ENCODE results near the gene STX11.
A peak's percentile ranks its signal among the peaks of the same experiment; 100 is the strongest.
"Not testable (repeated sequence)": the region's sequence is repeated elsewhere in the genome, so short reads cannot be mapped to it uniquely, and the experiment has no call there.

Gene STX11

GRCh38 chr6:144149894-144150709, at the start of gene STX11:
TSS of gene STX11 (plus strand) at chr6:144150517. CDS start at chr6:144186628, 36,111 bp downstream.
- peak; percentile 10 for DNase-seq (ENCODE audit: low read depth)

- DNase-seq (ENCODE audit: low read depth), result no peak
Measured at GRCh38 chr6:144103026-144103563, 47.2 kb upstream of the STX11 start.

GRCh38 chr6:144104488-144104887, 45.8 kb upstream of the STX11 start:
- no peak for DNase-seq (ENCODE audit: low read depth)

- peak; percentile 76 for DNase-seq (ENCODE audit: low read depth)
Measured at GRCh38 chr6:144104898-144105487, 45.3 kb upstream of the STX11 start.

- no peak for DNase-seq (ENCODE audit: low read depth)
Measured at GRCh38 chr6:144106206-144106605, 44.1 kb upstream of the STX11 start.

- DNase-seq (ENCODE audit: low read depth), result no peak
Measured at GRCh38 chr6:144110210-144110609, 40.1 kb upstream of the STX11 start.

- DNase-seq (ENCODE audit: low read depth), result no peak
Measured at GRCh38 chr6:144113366-144113765, 37.0 kb upstream of the STX11 start.

- DNase-seq (ENCODE audit: low read depth), result no peak
Measured at GRCh38 chr6:144115219-144115618, 35.1 kb upstream of the STX11 start.

GRCh38 chr6:144119376-144119775, 30.9 kb upstream of the STX11 start:
- DNase-seq (ENCODE audit: low read depth), result no peak

- no peak for DNase-seq (ENCODE audit: low read depth)
Measured at GRCh38 chr6:144122861-144123260, 27.5 kb upstream of the STX11 start.

- no peak for DNase-seq (ENCODE audit: low read depth)
Measured at GRCh38 chr6:144123421-144123820, 26.9 kb upstream of the STX11 start.

GRCh38 chr6:144123836-144124235, 26.5 kb upstream of the STX11 start:
- DNase-seq (ENCODE audit: low read depth), result no peak

- DNase-seq (ENCODE audit: low read depth), result no peak
Measured at GRCh38 chr6:144127097-144127496, 23.2 kb upstream of the STX11 start.

GRCh38 chr6:144129469-144129868, 20.8 kb upstream of the STX11 start:
- DNase-seq (ENCODE audit: low read depth), result no peak

- peak; percentile 17 for DNase-seq (ENCODE audit: low read depth)
Measured at GRCh38 chr6:144131248-144131709, 19.0 kb upstream of the STX11 start.

- not testable (repeated sequence) for DNase-seq (ENCODE audit: low read depth)
Measured at GRCh38 chr6:144132167-144132690, 18.1 kb upstream of the STX11 start.

- no peak for DNase-seq (ENCODE audit: low read depth)
Measured at GRCh38 chr6:144133225-144133821, 17.0 kb upstream of the STX11 start.

GRCh38 chr6:144134176-144134575, 16.1 kb upstream of the STX11 start:
- no peak for DNase-seq (ENCODE audit: low read depth)

GRCh38 chr6:144134737-144135136, 15.6 kb upstream of the STX11 start:
- no peak for DNase-seq (ENCODE audit: low read depth)

- DNase-seq (ENCODE audit: low read depth), result no peak
Measured at GRCh38 chr6:144138542-144138941, 11.8 kb upstream of the STX11 start.

- no peak for DNase-seq (ENCODE audit: low read depth)
Measured at GRCh38 chr6:144139817-144140216, 10.5 kb upstream of the STX11 start.

- peak; percentile 9 for DNase-seq (ENCODE audit: low read depth)
Measured at GRCh38 chr6:144140867-144141266, 9.4 kb upstream of the STX11 start.

GRCh38 chr6:144141470-144141869, 8.8 kb upstream of the STX11 start:
- no peak for DNase-seq (ENCODE audit: low read depth)

Data from amniotic epithelial cell (primary cell).